HCT116 (cell line): ENCODE measurements around the gene BEST4.

ENCODE experiments used
- POLR2A ChIP-seq: IDR thresholded peaks from 2 replicates; pipeline ENCODE4 v1.7.0; 2011; ENCODE audit warnings: borderline replicate concordance; ENCODE audit not compliant: insufficient read depth, insufficient read length; ENCODE audit errors: extremely low read depth
- SIN3A ChIP-seq: IDR thresholded peaks from 2 replicates; pipeline ENCODE4 v1.6.1; 2012; ENCODE audit warnings: low read depth
- SP1 ChIP-seq: IDR thresholded peaks from 2 replicates; pipeline ENCODE4 v1.6.1; 2012; ENCODE audit warnings: low read depth
- ZFX ChIP-seq: fragments of 450-650 bp; IDR thresholded peaks from 2 replicates; pipeline ENCODE4 v1.6.1; 2017
- TF ChIP-seq, protein P1 (sequence below), 3 experiments: fragments of 200-600 bp in 1 of 3; sonication (generic) in 1 of 3; IDR thresholded peaks in 2 of 3; conservative IDR thresholded peaks in 1 of 3; 2 replicates each; pipeline ENCODE4 v1.5.1; 2012 to 2017; ENCODE audit warnings: low read depth in 2 of 3, low read length in 2 of 3, antibody characterized with exemption in 1 of 3, borderline replicate concordance in 1 of 3, control low read depth in 1 of 3, mild to moderate bottlenecking in 1 of 3, mixed read lengths in 1 of 3, mixed run types in 1 of 3, moderate library complexity in 1 of 3; ENCODE audit not compliant: insufficient read depth in 1 of 3
- TF ChIP-seq, protein P2 (sequence below): IDR thresholded peaks from 2 replicates; pipeline ENCODE4 v1.6.1; 2012

DNA sequence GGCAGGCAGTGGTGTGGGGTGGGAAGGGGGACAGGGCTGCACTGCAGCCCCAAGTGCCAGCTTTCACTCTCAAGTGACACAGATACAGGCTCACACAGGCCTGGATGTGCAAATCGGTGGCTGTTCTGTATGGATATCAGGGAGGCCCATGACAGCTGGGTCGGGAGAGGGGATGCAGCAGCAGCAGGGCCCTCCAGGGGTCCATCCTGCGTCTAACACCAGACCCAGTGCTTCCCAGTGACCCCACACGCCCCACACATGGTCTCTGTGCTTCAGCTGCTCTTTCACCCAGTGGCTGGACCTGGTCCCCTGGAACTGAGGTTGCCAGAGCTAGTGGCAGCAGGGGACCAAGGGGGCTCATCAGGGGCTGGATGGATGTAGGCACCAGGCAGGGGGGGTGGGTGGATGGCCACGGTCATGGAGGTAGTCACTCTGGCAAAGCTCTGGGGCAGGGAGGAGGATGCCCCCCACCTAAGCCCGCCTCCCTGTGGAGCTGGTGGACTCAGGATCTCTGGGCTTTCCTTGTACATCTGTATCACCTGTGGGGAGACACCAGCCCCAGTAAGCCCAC lies 34.2 kb upstream of the BEST4 start:
- TF ChIP-seq, protein P1, sequence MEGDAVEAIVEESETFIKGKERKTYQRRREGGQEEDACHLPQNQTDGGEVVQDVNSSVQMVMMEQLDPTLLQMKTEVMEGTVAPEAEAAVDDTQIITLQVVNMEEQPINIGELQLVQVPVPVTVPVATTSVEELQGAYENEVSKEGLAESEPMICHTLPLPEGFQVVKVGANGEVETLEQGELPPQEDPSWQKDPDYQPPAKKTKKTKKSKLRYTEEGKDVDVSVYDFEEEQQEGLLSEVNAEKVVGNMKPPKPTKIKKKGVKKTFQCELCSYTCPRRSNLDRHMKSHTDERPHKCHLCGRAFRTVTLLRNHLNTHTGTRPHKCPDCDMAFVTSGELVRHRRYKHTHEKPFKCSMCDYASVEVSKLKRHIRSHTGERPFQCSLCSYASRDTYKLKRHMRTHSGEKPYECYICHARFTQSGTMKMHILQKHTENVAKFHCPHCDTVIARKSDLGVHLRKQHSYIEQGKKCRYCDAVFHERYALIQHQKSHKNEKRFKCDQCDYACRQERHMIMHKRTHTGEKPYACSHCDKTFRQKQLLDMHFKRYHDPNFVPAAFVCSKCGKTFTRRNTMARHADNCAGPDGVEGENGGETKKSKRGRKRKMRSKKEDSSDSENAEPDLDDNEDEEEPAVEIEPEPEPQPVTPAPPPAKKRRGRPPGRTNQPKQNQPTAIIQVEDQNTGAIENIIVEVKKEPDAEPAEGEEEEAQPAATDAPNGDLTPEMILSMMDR (IDR thresholded peaks at IDR 0.05 in 2 of 3, conservative IDR thresholded peaks at IDR 0.05 in 1 of 3; ENCODE audit: borderline replicate concordance in 1 of 3, insufficient read depth in 1 of 3, low read depth in 2 of 3, low read length in 2 of 3), result no peak
- no peak for TF ChIP-seq POLR2A
- TF ChIP-seq, protein P2, sequence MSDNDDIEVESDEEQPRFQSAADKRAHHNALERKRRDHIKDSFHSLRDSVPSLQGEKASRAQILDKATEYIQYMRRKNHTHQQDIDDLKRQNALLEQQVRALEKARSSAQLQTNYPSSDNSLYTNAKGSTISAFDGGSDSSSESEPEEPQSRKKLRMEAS, result no peak
- no peak for TF ChIP-seq ZFX
- no peak for TF ChIP-seq SP1
- TF ChIP-seq SIN3A, result no peak
